ENCODE measurements around the gene PDGFC. TPM values are rescaled to one million over a fixed set of nuclear protein-coding genes. Genes with fewer than 3 reads are reported as not detected.

Gene PDGFC
- total and polyA plus RNA-seq, 2 of the 8 experiments (the other 6 are each of a cell fraction or from before 2014, with no cell fraction given), result 0.65 to 2.7 TPM

DNA sequence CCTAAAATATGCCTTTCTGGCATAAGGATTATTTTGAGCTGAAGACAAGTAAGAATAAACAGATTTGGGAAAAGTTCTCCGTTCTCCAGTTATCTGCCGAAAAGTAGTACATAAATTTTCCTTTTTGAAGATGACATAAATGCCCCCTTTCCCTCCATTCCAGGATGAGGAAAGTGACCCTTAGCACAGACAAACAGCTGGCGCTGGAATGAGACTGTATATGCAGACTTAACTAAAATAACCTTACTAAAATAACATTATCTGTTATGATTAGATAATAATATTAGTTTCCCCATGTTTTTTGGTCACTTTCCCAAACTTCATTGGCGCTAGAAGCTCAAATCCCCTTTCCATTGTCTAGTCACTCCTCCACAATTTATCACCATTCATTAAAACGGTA, 21.5 kb downstream of the PDGFC start:
- CTCF ChIA-PET (ENCODE audit: partially characterized antibody), result interaction anchor here (0.8 to 3.2 kb wide), 3 partner anchors 19 to 572 kb away, joined by 3 to 12 read pairs (median 5); no protein-coding TSS in a partner anchor
- TF ChIP-seq SP1 (IDR thresholded peaks at IDR 0.05; ENCODE audit: low read depth, low read length) (no peak), CHD1 (IDR thresholded peaks at IDR 0.05; ENCODE audit: low read depth, low read length) (no peak), TAF7 (optimal IDR thresholded peaks at IDR 0.05; ENCODE audit: borderline replicate concordance, low read depth, low read length) (no peak), SP2 (IDR thresholded peaks at IDR 0.05; ENCODE audit: low read length) (no peak), CBX5 (IDR thresholded peaks at IDR 0.05; ENCODE audit: low read depth, low read length) (no peak), KDM4A (IDR thresholded peaks at IDR 0.05; ENCODE audit: low read depth, low read length, severe bottlenecking) (no peak), GTF2F1 (IDR thresholded peaks at IDR 0.05; ENCODE audit: borderline replicate concordance, low read depth, low read length) (no peak), SAP30 (IDR thresholded peaks at IDR 0.05; ENCODE audit: insufficient read depth, insufficient replicate concordance, low read length) (no peak), EZH2 (IDR thresholded peaks at IDR 0.05; ENCODE audit: low read depth, low read length, severe bottlenecking) (no peak), KDM1A (IDR thresholded peaks at IDR 0.05; ENCODE audit: borderline replicate concordance, low read length) (no peak), CBX8 (IDR thresholded peaks at IDR 0.05; ENCODE audit: borderline replicate concordance, low read depth, low read length) (no peak), SRF (IDR thresholded peaks at IDR 0.05; ENCODE audit: low read depth, low read length) (no peak), FOSL1 (IDR thresholded peaks at IDR 0.05; ENCODE audit: insufficient read depth, low read depth, low read length) (no peak), ZNF274 (IDR thresholded peaks at IDR 0.05; ENCODE audit: borderline replicate concordance, extremely low read depth, low read length) (no peak)

More for the DNA sequence above, 21.5 kb downstream of the PDGFC start:
- Histone ChIP-seq H3K56ac (replicated peaks; ENCODE audit: insufficient read length, low read depth, low read length) (no peak overlapping the region), H3K27ac (ENCODE audit: low read depth, low read length) (no peak overlapping the region), H3K4me3 (ENCODE audit: extremely low read depth in 1 of 4, insufficient read depth in 2 of 4, low read depth in 3 of 4, low read length in 4 of 4) (no peak overlapping the region), H3K79me2 (ENCODE audit: control insufficient read depth in 1 of 2, insufficient read depth in 2 of 2, low read length in 2 of 2) (no peaks in the 10 kb centered on the region), H3K36me3 (ENCODE audit: control insufficient read depth in 2 of 4, insufficient read depth in 4 of 4, low read length in 3 of 4) (no peaks in the 10 kb centered on the region), H3K4me1 (replicated peaks in 1 of 4; ENCODE audit: control insufficient read depth in 3 of 4, insufficient read depth in 4 of 4, low read length in 3 of 4) (peaks cover 0 to 4% (median 0%) of the 10 kb centered on the region in 4 experiments; a peak in 1 of 7 replicates), H3K23me2 (ENCODE audit: low read depth, low read length) (no peaks in the 10 kb centered on the region), H2BK20ac (ENCODE audit: low read length) (no peak overlapping the region), H2BK15ac (ENCODE audit: low read length) (no peak overlapping the region), H2BK12ac (ENCODE audit: low read depth, low read length) (no peak overlapping the region), H4K8ac (ENCODE audit: extremely low read depth, insufficient read depth, low read length) (no peak overlapping the region), H3K79me1 (ENCODE audit: low read depth, low read length) (no peaks in the 10 kb centered on the region), H2BK120ac (replicated peaks; ENCODE audit: low read depth, low read length) (no peak overlapping the region), H3K27me3 (replicated peaks in 1 of 4; ENCODE audit: control insufficient read depth in 3 of 4, extremely low read depth in 1 of 4, insufficient read depth in 3 of 4, low read length in 3 of 4) (no peaks in the 10 kb centered on the region), H3K9me3 (ENCODE audit: insufficient read depth in 2 of 2, low read depth in 1 of 2, low read length in 1 of 2) (no peaks in the 10 kb centered on the region), H3K23ac (ENCODE audit: insufficient read length) (no peak overlapping the region), H3K4ac (replicated peaks; ENCODE audit: insufficient read length, low read depth, low read length) (no peak overlapping the region), H4K91ac (replicated peaks; ENCODE audit: insufficient read length, low read length) (no peak overlapping the region), H4K20me1 (replicated peaks in 1 of 2; ENCODE audit: control insufficient read depth in 1 of 2, insufficient read depth in 2 of 2, low read length in 2 of 2) (no peaks in the 10 kb centered on the region), H2BK5ac (ENCODE audit: low read depth, low read length) (no peak overlapping the region), H4K5ac (ENCODE audit: insufficient read length, low read depth, low read length) (no peak overlapping the region), H3K14ac (ENCODE audit: insufficient read length) (no peak overlapping the region), H2AK5ac (ENCODE audit: low read depth, low read length) (no peak overlapping the region), H3K18ac (ENCODE audit: extremely low read depth, low read length) (no peak overlapping the region), H3K4me2 (ENCODE audit: insufficient read depth in 1 of 2, low read depth in 2 of 2, low read length in 2 of 2) (no peak overlapping the region), H2AFZ (ENCODE audit: low read length) (no peak overlapping the region), H3K9ac (replicated peaks in 1 of 4; ENCODE audit: extremely low read depth in 1 of 4, low read depth in 3 of 4, low read length in 3 of 4) (no peak overlapping the region)
- POLR2A ChIA-PET (ENCODE audit: partially characterized antibody), result no interaction called here
- 93% methylated on average over 5 of the region's 5 CpGs; no CpG with 5 or more reads in 1 of the 2 experiments for WGBS, 2 experiments (ENCODE audit: extremely low coverage in 1 of 2, insufficient coverage in 1 of 2, insufficient read length in 1 of 2, insufficient replicate concordance in 2 of 2, low coverage in 1 of 2, low lambda C conversion rate in 2 of 2, missing lambda C conversion rate in 1 of 2)
- DNase-seq (ENCODE audit: low read depth in 1 of 2, low spot score in 2 of 2), result no peak
- no peak for FAIRE-seq
